Activated B cell treated with CpG ODN at 0.5 μM for 24 hours (primary cell): ENCODE measurements around the gene SECISBP2. TPM values are rescaled to one million over a fixed set of nuclear protein-coding genes. Genes with fewer than 3 reads are reported as not detected.

Source experiments
- ATAC-seq: fragments of 200-7000 bp; cut with Tn5 transposase; one replicate; pipeline ENCODE4 v1.10.0; 2021; ENCODE audit warnings: low read depth, mild to moderate bottlenecking, moderate library complexity
- CTCF ChIA-PET: fragments of 350-600 bp; sonication (Branson Sonifier 250); formaldehyde crosslinking; loops from one replicate; lab custom pipeline; 2021; ENCODE audit warnings: antibody characterized with exemption; lab: Charles Lee
- POLR2A ChIA-PET: fragments of 350-600 bp; sonication (Branson Sonifier 250); formaldehyde crosslinking; loops from one replicate; lab custom pipeline; 2021; ENCODE audit warnings: antibody characterized with exemption; lab: Charles Lee
- DNase-seq: peaks from one replicate; pipeline ENCODE4 v3.0.0; 2022
- H3K27ac Mint-ChIP-seq: one replicate; pipeline ENCODE4 v1.8.0; 2020; ENCODE audit warnings: mixed read lengths
- H3K27me3 Mint-ChIP-seq: one replicate; pipeline ENCODE4 v1.8.0; 2021; ENCODE audit warnings: mixed read lengths
- H3K36me3 Mint-ChIP-seq: one replicate; pipeline ENCODE4 v1.8.0; 2021; ENCODE audit warnings: low read depth, mixed read lengths
- H3K4me1 Mint-ChIP-seq: one replicate; pipeline ENCODE4 v1.8.0; 2021; ENCODE audit warnings: mixed read lengths
- H3K4me3 Mint-ChIP-seq: one replicate; pipeline ENCODE4 v1.8.0; 2020; ENCODE audit warnings: mild to moderate bottlenecking, mixed read lengths
- H3K9me3 Mint-ChIP-seq: one replicate; pipeline ENCODE4 v1.8.0; 2020; ENCODE audit warnings: mixed read lengths
- intact Hi-C: fragments of 100-400 bp; cut with micrococcal nuclease; formaldehyde crosslinking; loops from one replicate; pipeline ENCODE4 v1.15.1; 2024
- total RNA-seq: library from RNA; stranded (reverse); gene quantifications from 2 replicates; pipeline ENCODE4 v1.2.3, GENCODE V29; 2022
- TF ChIP-seq, protein P1 (sequence below): fragments of 200-600 bp; IDR thresholded peaks from one replicate; pipeline ENCODE4 v1.8.0; 2022; ENCODE audit warnings: antibody characterized with exemption, mild to moderate bottlenecking

The SECISBP2 gene
- total RNA-seq, 1 donor from 2014 or later: 97.1 TPM

DNA sequence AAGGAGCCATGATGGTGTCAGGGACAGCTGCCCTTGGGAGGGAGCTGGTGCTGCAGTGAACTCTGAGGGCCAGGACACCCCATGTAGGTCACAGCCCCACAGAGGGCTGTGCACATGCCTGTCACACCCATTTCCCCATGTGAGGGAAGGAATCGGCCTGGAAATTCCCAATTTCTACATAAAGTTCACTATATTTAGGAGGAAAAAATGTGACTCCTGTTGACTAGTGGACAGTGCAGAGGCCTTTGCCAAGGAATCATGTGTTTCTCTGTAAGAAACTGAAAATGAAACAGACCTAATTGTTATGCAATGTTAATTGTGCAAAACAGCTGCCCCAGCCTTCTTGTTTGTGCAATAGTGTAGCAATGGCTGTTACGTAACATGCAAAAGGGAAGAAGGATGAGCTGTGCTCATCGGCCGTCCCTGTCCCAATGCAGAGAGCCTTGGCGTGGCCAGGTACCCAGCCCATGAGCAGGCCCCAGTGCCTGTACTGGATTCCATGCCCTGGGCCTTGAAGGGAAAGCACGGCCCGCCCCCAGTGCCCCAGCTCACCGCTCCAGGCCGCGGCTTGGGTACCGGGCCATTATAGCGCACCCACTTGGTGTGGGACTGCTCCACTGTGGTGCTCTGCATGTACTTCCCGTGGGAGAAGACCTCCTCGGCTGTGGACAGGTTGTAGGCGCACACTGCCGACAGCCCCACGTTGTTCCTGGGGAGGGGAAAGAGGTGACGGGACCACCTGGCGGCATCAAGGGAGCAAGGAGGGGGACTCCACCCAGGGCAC, 70.0 kb downstream of the SECISBP2 start:
- ChIA-PET CTCF (interaction anchor here (1.0 to 1.8 kb wide), 4 partner anchors 13 to 161 kb away, joined by 3 to 5 read pairs (median 4); no protein-coding TSS in a partner anchor), POLR2A (no interaction called here)
- Mint-ChIP-seq H3K4me3 (no peak overlapping the region), H3K36me3 (peaks cover 98% of the 10 kb centered on the region), H3K27ac (no peak overlapping the region), H3K27me3 (no peaks in the 10 kb centered on the region), H3K4me1 (peaks cover 11% of the 10 kb centered on the region), H3K9me3 (no peaks in the 10 kb centered on the region)
- TF ChIP-seq, protein P1, sequence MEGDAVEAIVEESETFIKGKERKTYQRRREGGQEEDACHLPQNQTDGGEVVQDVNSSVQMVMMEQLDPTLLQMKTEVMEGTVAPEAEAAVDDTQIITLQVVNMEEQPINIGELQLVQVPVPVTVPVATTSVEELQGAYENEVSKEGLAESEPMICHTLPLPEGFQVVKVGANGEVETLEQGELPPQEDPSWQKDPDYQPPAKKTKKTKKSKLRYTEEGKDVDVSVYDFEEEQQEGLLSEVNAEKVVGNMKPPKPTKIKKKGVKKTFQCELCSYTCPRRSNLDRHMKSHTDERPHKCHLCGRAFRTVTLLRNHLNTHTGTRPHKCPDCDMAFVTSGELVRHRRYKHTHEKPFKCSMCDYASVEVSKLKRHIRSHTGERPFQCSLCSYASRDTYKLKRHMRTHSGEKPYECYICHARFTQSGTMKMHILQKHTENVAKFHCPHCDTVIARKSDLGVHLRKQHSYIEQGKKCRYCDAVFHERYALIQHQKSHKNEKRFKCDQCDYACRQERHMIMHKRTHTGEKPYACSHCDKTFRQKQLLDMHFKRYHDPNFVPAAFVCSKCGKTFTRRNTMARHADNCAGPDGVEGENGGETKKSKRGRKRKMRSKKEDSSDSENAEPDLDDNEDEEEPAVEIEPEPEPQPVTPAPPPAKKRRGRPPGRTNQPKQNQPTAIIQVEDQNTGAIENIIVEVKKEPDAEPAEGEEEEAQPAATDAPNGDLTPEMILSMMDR: no peak
- DNase-seq (no peak), ATAC-seq (no peak)
- intact Hi-C loops: no loop called here

DNA sequence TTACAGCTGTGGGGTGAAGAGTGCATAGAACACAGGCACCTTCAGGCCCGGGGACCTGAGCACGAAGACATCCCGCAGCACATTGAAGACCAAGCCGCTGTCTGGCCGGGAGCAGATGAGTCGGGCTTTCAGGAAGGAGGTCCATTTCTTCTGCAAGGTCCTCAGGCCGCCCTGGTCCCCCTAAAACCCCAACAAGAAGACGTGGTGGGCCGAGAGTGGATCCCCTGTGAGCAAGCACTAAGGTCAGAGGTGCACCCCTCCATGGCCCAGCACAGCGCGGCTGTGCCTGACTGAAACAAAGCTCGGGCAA, 70.5 kb downstream of the SECISBP2 start:
- ChIA-PET POLR2A (no interaction called here), CTCF (interaction anchor here (1.0 to 1.8 kb wide), 3 partner anchors 34 to 160 kb away, joined by 3 to 5 read pairs (median 5); no protein-coding TSS in a partner anchor)
- TF ChIP-seq, protein P1: no peak
- DNase-seq (no peak), ATAC-seq (no peak)
- H3K4me1 Mint-ChIP-seq: peaks cover 7% of the 10 kb centered on the region
- H3K4me3 Mint-ChIP-seq: no peak overlapping the region
- peaks cover 98% of the 10 kb centered on the region for H3K36me3 Mint-ChIP-seq
- H3K9me3 Mint-ChIP-seq: no peaks in the 10 kb centered on the region
- H3K27ac Mint-ChIP-seq: no peak overlapping the region
- intact Hi-C loops: no loop called here
- no peaks in the 10 kb centered on the region for H3K27me3 Mint-ChIP-seq

DNA sequence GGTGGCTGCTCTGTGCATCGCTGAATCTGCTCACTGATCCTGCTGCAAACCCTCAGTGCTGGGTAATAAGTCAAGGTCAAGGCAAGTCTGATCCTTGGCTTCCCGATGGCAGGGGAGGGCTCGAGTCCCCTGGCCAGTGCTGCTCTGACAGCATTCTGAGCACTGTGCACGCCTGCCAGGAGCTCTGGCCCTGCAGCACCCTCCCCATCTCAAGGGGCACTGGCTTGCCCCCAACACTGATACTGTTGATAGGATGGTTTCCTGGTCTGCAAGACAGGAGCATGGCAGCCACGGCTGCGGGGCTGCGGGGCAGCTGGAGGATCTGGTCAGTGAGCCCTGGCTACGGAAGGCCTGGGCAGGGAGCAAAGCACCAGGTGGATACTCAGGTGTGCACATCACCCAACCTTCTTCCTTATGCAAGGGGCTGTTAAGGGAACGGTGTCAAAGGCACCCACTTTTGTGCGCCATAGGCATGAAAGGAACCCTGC, 71.8 kb downstream of the SECISBP2 start:
- no peak for ATAC-seq
- intact Hi-C loops: no loop called here
- no peak for DNase-seq
- H3K36me3 Mint-ChIP-seq: peaks cover 98% of the 10 kb centered on the region
- TF ChIP-seq, protein P1: no peak
- H3K9me3 Mint-ChIP-seq: no peaks in the 10 kb centered on the region
- CTCF ChIA-PET: no interaction called here
- POLR2A ChIA-PET: no interaction called here
- H3K4me1 Mint-ChIP-seq: peaks cover 6% of the 10 kb centered on the region
- H3K27me3 Mint-ChIP-seq: no peaks in the 10 kb centered on the region
- no peak overlapping the region for H3K27ac Mint-ChIP-seq
- H3K4me3 Mint-ChIP-seq: no peak overlapping the region

DNA sequence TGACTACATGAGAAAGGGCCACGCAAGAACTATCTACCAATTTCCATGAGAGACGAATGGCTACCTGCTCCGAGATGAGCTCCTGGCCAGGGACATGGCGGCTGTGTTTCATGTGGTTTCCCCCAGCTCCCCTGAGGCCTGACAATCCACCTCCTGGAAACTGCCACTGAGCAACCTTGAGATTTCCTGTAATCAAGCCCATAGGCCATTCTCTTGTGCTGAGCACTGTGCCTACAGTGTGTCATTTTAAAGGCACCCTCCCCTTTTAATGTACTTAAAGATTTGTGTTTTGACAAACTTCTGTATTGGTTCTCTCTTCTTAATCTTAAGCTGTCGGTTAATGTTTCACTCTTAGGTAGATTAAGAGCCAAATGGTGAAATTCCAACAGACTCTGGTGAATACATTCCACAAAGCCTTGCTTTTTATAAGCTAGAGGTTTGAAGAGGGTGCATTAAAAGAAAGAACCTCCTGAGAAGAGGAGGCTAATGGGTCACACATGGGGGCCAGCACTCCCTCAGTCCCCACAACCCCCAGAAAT, 72.3 kb downstream of the SECISBP2 start:
- Mint-ChIP-seq H3K27ac (no peak overlapping the region), H3K4me3 (no peak overlapping the region), H3K9me3 (no peaks in the 10 kb centered on the region), H3K4me1 (peaks cover 6% of the 10 kb centered on the region), H3K27me3 (no peaks in the 10 kb centered on the region), H3K36me3 (peaks cover 96% of the 10 kb centered on the region)
- no peak for DNase-seq
- TF ChIP-seq, protein P1: no peak
- ChIA-PET CTCF (interaction anchor here (0.8 kb wide), 1 partner anchor 158 kb away, joined by 4 read pairs; no protein-coding TSS in a partner anchor), POLR2A (no interaction called here)
- intact Hi-C loops: no loop called here
- no peak for ATAC-seq

DNA sequence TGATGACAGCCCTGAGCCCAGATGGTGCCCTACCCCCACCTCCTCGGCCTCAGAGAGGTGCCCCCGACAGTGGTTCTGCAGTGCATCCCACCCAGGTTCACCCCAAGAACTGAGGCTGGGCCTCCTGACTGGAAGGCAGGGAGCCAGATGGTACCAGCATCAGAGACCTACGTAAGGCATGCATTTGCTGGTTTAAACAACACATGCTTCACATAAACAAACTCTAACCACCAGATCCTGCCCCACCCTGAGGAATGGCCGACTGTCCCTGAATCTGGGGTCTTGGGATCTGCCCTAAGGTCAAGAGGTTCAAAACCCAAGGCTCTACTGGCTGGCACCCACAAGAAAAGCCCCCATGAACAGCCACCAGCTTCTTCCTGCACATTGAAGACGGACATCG, 73.3 kb downstream of the SECISBP2 start:
- ChIA-PET POLR2A (no interaction called here), CTCF (no interaction called here)
- H3K27ac Mint-ChIP-seq: no peak overlapping the region
- ATAC-seq: no peak
- TF ChIP-seq, protein P1: no peak
- intact Hi-C loops: no loop called here
- DNase-seq: no peak
- H3K36me3 Mint-ChIP-seq: peaks cover 95% of the 10 kb centered on the region
- peaks cover 6% of the 10 kb centered on the region for H3K4me1 Mint-ChIP-seq
- no peak overlapping the region for H3K4me3 Mint-ChIP-seq
- no peaks in the 10 kb centered on the region for H3K9me3 Mint-ChIP-seq
- H3K27me3 Mint-ChIP-seq: no peaks in the 10 kb centered on the region
